GM21717 (cell line): Measurements from ENCODE around the gene DUSP18.
"Not testable (repeated sequence)": the region's sequence is repeated elsewhere in the genome, so short reads cannot be mapped to it uniquely, and the experiment has no call there.

ENCODE experiments used
- ATAC-seq: cut with Tn5 transposase; IDR thresholded peaks from one replicate; pipeline ENCODE4 v1.9.1; 2021; ENCODE audit warnings: mild to moderate bottlenecking, moderate library complexity; ENCODE audit not compliant: unreplicated experiment

Gene DUSP18

GRCh38 chr22:30640839-30641430 is 26.7 kb downstream of the DUSP18 start:
- ATAC-seq: no peak

GRCh38 chr22:30640361-30640760 is 27.3 kb downstream of the DUSP18 start:
- no peak for ATAC-seq

- no peak for ATAC-seq
Observed at GRCh38 chr22:30637701-30638114, 30.0 kb downstream of the DUSP18 start.

GRCh38 chr22:30636226-30637077 is 31.2 kb downstream of the DUSP18 start:
- no peak for ATAC-seq

GRCh38 chr22:30635273-30636225 is 32.1 kb downstream of the DUSP18 start, which contains the start of gene SLC35E4:
Gene SLC35E4 (plus strand): TSS chr22:30635781. CDS start chr22:30636451, 670 bp downstream.
- ATAC-seq: peak; percentile 53

GRCh38 chr22:30634471-30635233 is 33.0 kb downstream of the DUSP18 start:
- ATAC-seq: peak; percentile 57

GRCh38 chr22:30631469-30631868 is 36.2 kb downstream of the DUSP18 start:
- ATAC-seq: not testable (repeated sequence)

- ATAC-seq: no peak
Observed at GRCh38 chr22:30628491-30628890, 39.2 kb downstream of the DUSP18 start.

GRCh38 chr22:30627471-30627870 is 40.2 kb downstream of the DUSP18 start:
- ATAC-seq: no peak

- no peak for ATAC-seq
Observed at GRCh38 chr22:30626413-30626812, 41.3 kb downstream of the DUSP18 start.

GRCh38 chr22:30619909-30620308 is 47.8 kb downstream of the DUSP18 start:
- ATAC-seq: not testable (repeated sequence)

- ATAC-seq: no peak
Observed at GRCh38 chr22:30617819-30618218, 49.9 kb downstream of the DUSP18 start.

- no peak for ATAC-seq
Observed at GRCh38 chr22:30615543-30615954, 52.1 kb downstream of the DUSP18 start.

GRCh38 chr22:30614879-30615278 is 52.8 kb downstream of the DUSP18 start:
- ATAC-seq: no peak

- ATAC-seq: no peak
Observed at GRCh38 chr22:30614268-30614667, 53.4 kb downstream of the DUSP18 start.

GRCh38 chr22:30612789-30613188 is 54.9 kb downstream of the DUSP18 start:
- no peak for ATAC-seq
